Loucy (cell line): ENCODE measurements around the gene CGB8.

Experiments
- H2AFZ ChIP-seq: fragments of 200-600 bp; sonication (generic); 2 replicates; pipeline ENCODE4 v1.6.0; 2016; ENCODE audit warnings: antibody characterized with exemption, mild to moderate bottlenecking, low read length, moderate library complexity
- H3F3A ChIP-seq: fragments of 200-600 bp; 2 replicates; pipeline ENCODE4 v1.6.0; 2016; ENCODE audit warnings: antibody characterized with exemption, low read depth, mild to moderate bottlenecking
- H3K27me3 ChIP-seq: fragments of 200-600 bp; sonication (generic); 2 replicates; pipeline ENCODE4 v1.6.1; 2014; ENCODE audit warnings: low read length, mild to moderate bottlenecking; ENCODE audit not compliant: insufficient read depth, poor library complexity, severe bottlenecking
- H3K36me3 ChIP-seq: fragments of 200-600 bp; sonication (generic); 2 replicates; pipeline ENCODE4 v1.6.1; 2016; ENCODE audit warnings: low read length; ENCODE audit not compliant: insufficient read depth
- H3K4me1 ChIP-seq: fragments of 200-600 bp; sonication (generic); 2 replicates; pipeline ENCODE4 v1.5.1; 2014; ENCODE audit warnings: low read length, mild to moderate bottlenecking; ENCODE audit not compliant: insufficient read depth, poor library complexity, severe bottlenecking
- H3K4me2 ChIP-seq: fragments of 200-600 bp; sonication (generic); 2 replicates; pipeline ENCODE4 v1.6.0; 2014; ENCODE audit warnings: antibody characterized with exemption, low read length, low read depth, mild to moderate bottlenecking; ENCODE audit not compliant: poor library complexity, severe bottlenecking
- H3K4me3 ChIP-seq: fragments of 200-600 bp; sonication (generic); 2 replicates; pipeline ENCODE4 v1.5.1; 2014; ENCODE audit warnings: low read length, mild to moderate bottlenecking, mixed read lengths; ENCODE audit not compliant: poor library complexity, severe bottlenecking
- H3K79me2 ChIP-seq: fragments of 200-600 bp; sonication (generic); 2 replicates; pipeline ENCODE4 v1.6.1; 2014; ENCODE audit warnings: low read length; ENCODE audit not compliant: insufficient read depth
- H3K9ac ChIP-seq: fragments of 200-600 bp; sonication (generic); 2 replicates; pipeline ENCODE4 v1.6.0; 2014; ENCODE audit warnings: mild to moderate bottlenecking, low read depth, low read length, moderate library complexity; ENCODE audit not compliant: poor library complexity, severe bottlenecking
- H3K9me2 ChIP-seq: fragments of 200-600 bp; sonication (generic); replicated peaks from 2 replicates; pipeline ENCODE4 v1.6.1; 2016; ENCODE audit warnings: low read depth, low read length, mixed read lengths
- H3K9me3 ChIP-seq: fragments of 200-600 bp; sonication (generic); 2 replicates; pipeline ENCODE4 v1.6.1; 2014; ENCODE audit warnings: mild to moderate bottlenecking, antibody characterized with exemption, low read length, low read depth; ENCODE audit not compliant: insufficient read depth
- H4K20me1 ChIP-seq: fragments of 200-600 bp; sonication (generic); 2 replicates; pipeline ENCODE4 v1.6.0; 2014; ENCODE audit warnings: antibody characterized with exemption, low read length, mild to moderate bottlenecking; ENCODE audit not compliant: insufficient read depth, poor library complexity, severe bottlenecking
- CTCF ChIP-seq: fragments of 200-600 bp; sonication (generic); conservative IDR thresholded peaks from 2 replicates; pipeline ENCODE4 v1.5.1; 2014; ENCODE audit warnings: mild to moderate bottlenecking, antibody characterized with exemption, low read length
- EZH2phosphoT487 ChIP-seq: fragments of 200-600 bp; IDR thresholded peaks from 2 replicates; pipeline ENCODE4 v1.6.1; 2018; ENCODE audit warnings: antibody characterized with exemption, mild to moderate bottlenecking, moderate library complexity, borderline replicate concordance

Gene CGB8

DNA sequence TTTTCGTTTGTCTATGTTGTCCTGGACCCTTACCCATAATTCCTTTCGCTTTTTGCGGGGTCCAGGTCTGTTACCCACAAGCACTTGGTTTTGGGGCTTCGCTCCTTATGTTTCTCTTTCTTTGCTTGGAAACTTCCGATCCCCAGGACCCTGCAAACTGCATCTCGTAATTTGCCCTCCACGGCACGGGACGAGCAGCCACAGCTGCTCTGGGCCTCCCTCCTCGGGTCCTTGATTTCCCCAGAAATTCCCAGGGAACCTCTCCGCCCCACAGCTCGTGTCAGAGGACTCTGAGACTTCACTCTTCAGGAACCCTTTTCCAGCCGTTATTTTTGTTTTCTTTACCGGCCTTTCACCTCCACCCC is 36.9 kb upstream of the CGB8 start:
- peaks cover 51% of the 10 kb centered on the region for H4K20me1 ChIP-seq

GRCh38 chr19:49085020-49085867 is 36.3 kb upstream of the CGB8 start, which contains the start of gene SNRNP70:
Gene SNRNP70, plus strand, starts transcription at chr19:49085451. Its CDS starts 964 bp downstream, at chr19:49086415.
- H3K36me3 ChIP-seq, result peaks cover 19% of the 10 kb centered on the region
- TF ChIP-seq EZH2phosphoT487, result no peak
- TF ChIP-seq CTCF, result no peak
- H3K9me3 ChIP-seq, result no peaks in the 10 kb centered on the region
- H3K27me3 ChIP-seq, result peaks cover 5% of the 10 kb centered on the region
- H3K4me1 ChIP-seq, result peaks cover 19% of the 10 kb centered on the region
- peaks cover 50% of the 10 kb centered on the region for H3K79me2 ChIP-seq
- no peaks in the 10 kb centered on the region for H3K9me2 ChIP-seq
- peaks cover 45% of the 10 kb centered on the region for H4K20me1 ChIP-seq
- peak within 1 kb of the TSS; percentile 94 for H3K4me3 ChIP-seq
- H3K9ac ChIP-seq, result peak within 1 kb of the TSS; percentile 96
- no peaks in the 10 kb centered on the region for H3F3A ChIP-seq
- H2AFZ ChIP-seq, result peak within 1 kb of the TSS; percentile 53
- peak within 1 kb of the TSS; percentile 96 for H3K4me2 ChIP-seq

More for the DNA sequence above, 36.9 kb upstream of the CGB8 start:
- peaks cover 19% of the 10 kb centered on the region for H3K4me1 ChIP-seq
- H3K9me2 ChIP-seq, result no peaks in the 10 kb centered on the region
- peak overlapping the region; percentile 53 for H2AFZ ChIP-seq
- peak overlapping the region; percentile 94 for H3K4me3 ChIP-seq
- H3K79me2 ChIP-seq, result peaks cover 56% of the 10 kb centered on the region
- H3K36me3 ChIP-seq, result peaks cover 26% of the 10 kb centered on the region
- H3F3A ChIP-seq, result no peaks in the 10 kb centered on the region
- no peaks in the 10 kb centered on the region for H3K9me3 ChIP-seq
- H3K9ac ChIP-seq, result peak overlapping the region; percentile 96
- TF ChIP-seq EZH2phosphoT487 (no peak), CTCF (no peak)
- H3K27me3 ChIP-seq, result peaks cover 5% of the 10 kb centered on the region
- H3K4me2 ChIP-seq, result peak overlapping the region; percentile 96

DNA sequence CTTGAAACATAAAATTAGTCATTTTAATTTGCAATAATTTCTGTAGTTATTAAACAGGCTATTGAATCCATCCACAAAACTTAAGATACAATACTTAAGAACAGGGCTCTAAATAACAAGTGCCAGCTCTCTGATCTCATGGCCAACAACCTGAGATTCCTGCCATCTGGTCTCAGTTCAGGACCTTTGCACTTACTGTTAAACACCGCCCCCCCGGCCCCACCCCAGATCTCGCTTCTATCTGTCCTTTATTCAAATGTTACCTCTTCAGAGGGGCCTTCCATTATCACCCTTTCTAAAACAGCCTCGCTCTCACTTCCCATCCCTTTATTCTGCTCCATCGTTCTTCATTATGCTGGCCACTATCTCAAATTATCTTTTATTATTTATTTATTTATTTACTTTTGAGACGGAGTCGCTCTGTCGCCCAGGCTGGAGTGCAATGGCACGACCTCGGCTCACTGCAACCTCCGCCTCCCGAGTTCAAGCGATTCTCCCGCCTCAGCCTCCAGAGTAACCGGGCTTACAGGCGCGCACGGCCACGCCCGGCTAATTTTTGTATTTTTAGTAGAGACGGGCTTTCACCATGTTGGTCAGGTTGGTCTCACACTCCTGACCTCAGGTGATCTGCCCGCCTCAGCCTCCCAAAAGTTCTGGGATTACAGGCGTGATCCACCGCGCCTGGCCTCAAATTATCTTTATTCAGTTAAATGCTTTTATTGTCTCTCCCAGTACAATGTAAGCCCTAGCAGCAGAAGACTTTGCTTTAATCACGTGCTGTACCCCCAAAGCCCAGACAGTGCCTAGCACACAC is 35.5 kb upstream of the CGB8 start:
- peak overlapping the region; percentile 63 for H3K4me2 ChIP-seq
- H4K20me1 ChIP-seq, result peaks cover 36% of the 10 kb centered on the region
- H3K4me3 ChIP-seq, result peak overlapping the region; percentile 94
- peaks cover 42% of the 10 kb centered on the region for H3K79me2 ChIP-seq
- peaks cover 19% of the 10 kb centered on the region for H3K4me1 ChIP-seq
- H3K9ac ChIP-seq, result peak overlapping the region; percentile 67
- peaks cover 5% of the 10 kb centered on the region for H3K27me3 ChIP-seq
- H3K36me3 ChIP-seq, result peaks cover 13% of the 10 kb centered on the region; the same call in 1 of the 2 replicates
- no peaks in the 10 kb centered on the region for H3F3A ChIP-seq
- TF ChIP-seq CTCF (no peak), EZH2phosphoT487 (no peak)
- no peaks in the 10 kb centered on the region for H3K9me3 ChIP-seq
- H3K9me2 ChIP-seq, result no peaks in the 10 kb centered on the region
- H2AFZ ChIP-seq, result peak overlapping the region; percentile 52
